Kidney (tissue), 14 donors: Measurements from ENCODE around the gene FRMD3. TPM values are rescaled to one million over a fixed set of nuclear protein-coding genes. Genes with fewer than 3 reads are reported as not detected.

ENCODE experiments used
- DNase-seq, 5 donors: peaks; one replicate each; pipeline ENCODE4 v3.0.0-alpha.2; 2013 to 2020
- FAIRE-seq: peaks from 2 replicates; lab custom pipeline; 2012; peaks lifted over from hg19 to GRCh38; lab: Jason Lieb, UNC
- H3K27ac ChIP-seq, 2 donors: one replicate each; pipeline ENCODE4 v1.7.0; 2013; ENCODE audit warnings: low read depth in 2 of 2, low read length in 2 of 2, inconsistent platforms in 1 of 2
- H3K27me3 ChIP-seq: one replicate; pipeline ENCODE4 v1.7.1; 2013; ENCODE audit warnings: low read length, inconsistent platforms; ENCODE audit not compliant: control insufficient read depth, insufficient read depth
- H3K36me3 ChIP-seq, 3 donors: one replicate each; pipeline versions ENCODE4 v1.7.0 to v1.7.1; 2013; ENCODE audit warnings: low read length in 3 of 3, control low read depth in 1 of 3, inconsistent platforms in 1 of 3; ENCODE audit not compliant: insufficient read depth in 3 of 3, control insufficient read depth in 2 of 3
- H3K4me1 ChIP-seq, 3 donors: one replicate each; pipeline versions ENCODE4 v1.7.0 to v1.7.1; 2013; ENCODE audit warnings: low read length in 3 of 3, inconsistent platforms in 1 of 3, low read depth in 1 of 3; ENCODE audit not compliant: control insufficient read depth in 2 of 3, insufficient read depth in 2 of 3
- H3K4me3 ChIP-seq, 3 donors: one replicate each; pipeline versions ENCODE4 v1.7.0 to v1.8.1; 2013; ENCODE audit warnings: low read length in 3 of 3, control low read depth in 1 of 3, inconsistent platforms in 1 of 3
- H3K9ac ChIP-seq, 3 donors: one replicate each; pipeline versions ENCODE4 v1.7.0 to v1.7.1; 2013; ENCODE audit warnings: low read length in 3 of 3, control low read depth in 1 of 3, inconsistent platforms in 1 of 3
- H3K9me3 ChIP-seq, 3 donors: one replicate each; pipeline versions ENCODE4 v1.7.0 to v1.7.1; 2013; ENCODE audit warnings: low read length in 3 of 3, control low read depth in 1 of 3, inconsistent platforms in 1 of 3; ENCODE audit not compliant: control insufficient read depth in 2 of 3, insufficient read depth in 1 of 3
- CTCF ChIP-seq: IDR thresholded peaks from 3 replicates; pipeline ENCODE4 v1.5.1; 2012; ENCODE audit warnings: mild to moderate bottlenecking, moderate library complexity, borderline replicate concordance; ENCODE audit not compliant: insufficient read depth; ENCODE audit errors: extremely low read depth
- intact Hi-C: fragments of 100-400 bp; cut with DNase I; formaldehyde crosslinking; loops from one replicate; pipeline ENCODE4 v1.11.1; 2022
- polyA plus RNA-seq: library from polyadenylated mRNA; stranded (reverse); fragments of 350-450 nt; fragmentation: Illumina TruSeq; extraction: RNeasy Lipid Tissue Mini Kit (QIAGEN cat#74804); gene quantifications from one replicate; pipeline ENCODE4 v1.2.3, GENCODE V29; 2014; ENCODE audit warnings: low read depth, low replicate concordance; ENCODE audit not compliant: insufficient read depth
- total RNA-seq: library from RNA; stranded (reverse); fragmentation: NEBNext Ultra II Directional; extraction: Animal tissue kit (Norgen Biotek cat#: 25700); gene quantifications from one replicate; pipeline ENCODE4 v1.2.1, GENCODE V29; 2021
- donor health status: control.
- donor health status: control.
- donor health status: control.
- donor health status: control.
- donor health status: control.
- donor health status: DM: yes; HTN: yes; CAD: no.
- donor health status: Normal renal cell carcinoma (clear cell type).

The FRMD3 gene
- total and polyA plus RNA-seq, 2 donors from 2014 or later = 9.9 to 11.0 TPM

- Histone ChIP-seq H3K9ac (peak overlapping the region; percentile 37 to 63 (median 52)), H3K4me1 (peaks cover 0 to 5% (median 4%) of the 10 kb centered on the region in 3 donors), H3K27me3 (peaks cover 3% of the 10 kb centered on the region), H3K36me3 (no peaks in the 10 kb centered on the region), H3K4me3 (peak overlapping the region; percentile 46 to 76 (median 63)), H3K27ac (peak overlapping the region; percentile 71 to 87), H3K9me3 (no peaks in the 10 kb centered on the region)
- intact Hi-C loops = no loop called here
- TF ChIP-seq CTCF = no peak
- DNase-seq (no peak), FAIRE-seq (no peak)
Measured at GRCh38 chr9:83538890-83539238, 663 bp upstream of the FRMD3 start.

- Histone ChIP-seq H3K4me3 (peak overlapping the region; percentile 30 to 76 (median 60)), H3K27ac (peak overlapping the region; percentile 71 to 87), H3K4me1 (peaks cover 0 to 5% (median 4%) of the 10 kb centered on the region in 3 donors), H3K36me3 (no peaks in the 10 kb centered on the region), H3K9me3 (no peaks in the 10 kb centered on the region), H3K27me3 (peaks cover 3% of the 10 kb centered on the region), H3K9ac (peak overlapping the region; percentile 4 to 55 (median 42))
- FAIRE-seq (no peak), DNase-seq (peak in 4 of 5 donors; percentile 39 to 64 (median 55))
- intact Hi-C loops = no loop called here
- no peak for TF ChIP-seq CTCF
Measured at GRCh38 chr9:83537331-83538171, 650 bp downstream of the FRMD3 start.

- peaks cover 3% of the 10 kb centered on the region for H3K27me3 ChIP-seq
- DNase-seq = peak in 2 of 5 donors; percentile 41
- no peak for FAIRE-seq
- no peak overlapping the region for H3K27ac ChIP-seq
- no peak overlapping the region for H3K9ac ChIP-seq
- H3K36me3 ChIP-seq = no peaks in the 10 kb centered on the region
- H3K4me3 ChIP-seq = peak overlapping the region in 2 of 3 donors; percentile 60 to 76
- H3K4me1 ChIP-seq = peaks cover 0 to 5% (median 4%) of the 10 kb centered on the region in 3 donors
- H3K9me3 ChIP-seq = no peaks in the 10 kb centered on the region
- TF ChIP-seq CTCF = no peak
- intact Hi-C loops = no loop called here
Measured at GRCh38 chr9:83536332-83536731, 1.9 kb downstream of the FRMD3 start.
